Measurements from ENCODE around the gene PATE1.

Gene PATE1

GRCh38 chr11:125797641-125798040 is 51.6 kb downstream of the PATE1 start:
- no peak for DNase-seq
